ENCODE data around the gene CYP2U1. TPM values are rescaled to one million over a fixed set of nuclear protein-coding genes. Genes with fewer than 3 reads are reported as not detected.

CYP2U1 gene
- total RNA-seq, 1 experiment from 2014 or later = 4.1 TPM

- H3K9me2 ChIP-seq (replicated peaks; ENCODE audit: low read length) = no peaks in the 10 kb centered on the region
- H3F3A ChIP-seq (ENCODE audit: low read length, unreplicated experiment) = no peaks in the 10 kb centered on the region
- no TSS peak for BruUV-seq (replicated peaks)
- H3K36me3 ChIP-seq (ENCODE audit: low read depth, low read length) = peaks cover 8% of the 10 kb centered on the region; the same call in 1 of the 2 replicates
- ATAC-seq = no peak
- no peak overlapping the region for H2AFZ ChIP-seq (ENCODE audit: low read length)
- H4K20me1 ChIP-seq (ENCODE audit: low read length) = 0 out of 2 replicates have a peak, but pooled peaks cover 3% of the 10 kb centered on the region
- no peak overlapping the region for H3K4me2 ChIP-seq (ENCODE audit: low read length)
- H3K9ac ChIP-seq (ENCODE audit: low read length) = no peak overlapping the region
- peaks cover 45% of the 10 kb centered on the region for H3K79me2 ChIP-seq (ENCODE audit: low read length)
- TF ChIP-seq EZH2phosphoT487 (IDR thresholded peaks at IDR 0.05; ENCODE audit: borderline replicate concordance, low read length) = no peak
- TF ChIP-seq EZH2 (IDR thresholded peaks at IDR 0.05; ENCODE audit: low read length, unreplicated experiment) = no peak
- TF ChIP-seq CTCF (conservative IDR thresholded peaks at IDR 0.05; ENCODE audit: low read depth, low read length) = no peak
- H3K27ac ChIP-seq (ENCODE audit: low read length) = no peak overlapping the region
- intact Hi-C loops (cut with micrococcal nuclease) = no loop called here
- DNase-seq = no peak
- no peaks in the 10 kb centered on the region; the same call in 1 of the 2 replicates for H3K4me1 ChIP-seq (ENCODE audit: insufficient read depth, low read length)
- POLR2A ChIA-PET (ENCODE audit: unreplicated experiment) = no interaction called here
- H3K27me3 ChIP-seq (ENCODE audit: low read length) = no peaks in the 10 kb centered on the region
- CTCF ChIA-PET = no interaction called here
- H3K9me3 ChIP-seq (ENCODE audit: low read length) = no peaks in the 10 kb centered on the region
- no peak overlapping the region for H3K4me3 ChIP-seq (ENCODE audit: low read length)
Measured at GRCh38 chr4:107997794-107998193, 66.4 kb downstream of the CYP2U1 start.

GRCh38 chr4:107999932-108000539 is 68.7 kb downstream of the CYP2U1 start:
- Histone ChIP-seq H3K79me2 (ENCODE audit: low read length) (peaks cover 23% of the 10 kb centered on the region; the same call in 1 of the 2 replicates), H3K9me3 (ENCODE audit: low read length) (no peaks in the 10 kb centered on the region), H3K9ac (ENCODE audit: low read length) (no peak overlapping the region), H2AFZ (ENCODE audit: low read length) (no peak overlapping the region), H3K4me1 (ENCODE audit: insufficient read depth, low read length) (no peaks in the 10 kb centered on the region; the same call in 1 of the 2 replicates), H3K36me3 (ENCODE audit: low read depth, low read length) (peaks cover 8% of the 10 kb centered on the region; the same call in 1 of the 2 replicates), H3K27ac (ENCODE audit: low read length) (no peak overlapping the region), H3K4me2 (ENCODE audit: low read length) (no peak overlapping the region), H3K27me3 (ENCODE audit: low read length) (no peaks in the 10 kb centered on the region), H3K4me3 (ENCODE audit: low read length) (no peak overlapping the region), H4K20me1 (ENCODE audit: low read length) (0 out of 2 replicates have a peak, but pooled peaks cover 3% of the 10 kb centered on the region), H3K9me2 (replicated peaks; ENCODE audit: low read length) (no peaks in the 10 kb centered on the region), H3F3A (ENCODE audit: low read length, unreplicated experiment) (no peaks in the 10 kb centered on the region)
- ChIA-PET CTCF (no interaction called here), POLR2A (ENCODE audit: unreplicated experiment) (no interaction called here)
- ATAC-seq (no peak), DNase-seq (no peak)
- TF ChIP-seq EZH2phosphoT487 (IDR thresholded peaks at IDR 0.05; ENCODE audit: borderline replicate concordance, low read length) (no peak), CTCF (conservative IDR thresholded peaks at IDR 0.05; ENCODE audit: low read depth, low read length) (no peak), EZH2 (IDR thresholded peaks at IDR 0.05; ENCODE audit: low read length, unreplicated experiment) (no peak)
- intact Hi-C loops (cut with micrococcal nuclease) = no loop called here
- BruUV-seq (replicated peaks) = no TSS peak

DNA sequence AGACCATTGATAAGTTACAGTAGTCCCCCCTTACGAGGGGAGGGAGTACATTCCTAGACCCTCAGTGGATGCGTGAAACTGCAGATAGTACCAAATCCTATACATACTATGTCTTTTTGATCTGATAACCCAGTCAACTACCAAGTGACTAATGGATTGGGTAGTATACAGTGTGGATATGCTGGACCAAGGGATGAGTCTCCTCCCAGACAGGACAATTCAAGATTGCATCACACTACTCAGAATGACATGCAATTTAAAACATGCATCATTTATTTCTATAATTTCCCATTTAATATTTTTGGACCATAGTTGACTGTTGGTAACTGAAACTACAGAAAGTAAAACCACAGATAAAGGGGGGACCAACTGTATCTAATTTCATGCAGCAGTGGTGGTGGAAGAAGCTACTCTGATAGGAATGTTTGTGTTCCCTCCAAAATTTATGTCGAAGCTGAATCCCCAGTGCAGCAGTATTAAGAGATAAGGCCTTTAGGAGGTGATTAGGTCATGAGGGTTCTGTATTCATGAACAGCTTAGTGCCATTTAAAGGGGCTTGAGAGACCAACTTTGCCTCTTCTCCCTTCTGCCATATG is 70.3 kb downstream of the CYP2U1 start:
- intact Hi-C loops (cut with micrococcal nuclease) = no loop called here
- ATAC-seq (no peak), DNase-seq (no peak)
- H3K9me2 ChIP-seq (replicated peaks; ENCODE audit: low read length) = no peaks in the 10 kb centered on the region
- BruUV-seq (replicated peaks) = no TSS peak
- no peak overlapping the region for H3K4me2 ChIP-seq (ENCODE audit: low read length)
- no peaks in the 10 kb centered on the region; the same call in 1 of the 2 replicates for H3K4me1 ChIP-seq (ENCODE audit: insufficient read depth, low read length)
- H3K4me3 ChIP-seq (ENCODE audit: low read length) = no peak overlapping the region
- H3K9me3 ChIP-seq (ENCODE audit: low read length) = no peaks in the 10 kb centered on the region
- 0 out of 2 replicates have a peak, but pooled peaks cover 2% of the 10 kb centered on the region for H3K36me3 ChIP-seq (ENCODE audit: low read depth, low read length)
- H3K27ac ChIP-seq (ENCODE audit: low read length) = no peak overlapping the region
- CTCF ChIA-PET = no interaction called here
- H3K9ac ChIP-seq (ENCODE audit: low read length) = no peak overlapping the region
- H3K27me3 ChIP-seq (ENCODE audit: low read length) = no peaks in the 10 kb centered on the region
- no peaks in the 10 kb centered on the region for H3F3A ChIP-seq (ENCODE audit: low read length, unreplicated experiment)
- 0 out of 2 replicates have a peak, but pooled peaks cover 3% of the 10 kb centered on the region for H4K20me1 ChIP-seq (ENCODE audit: low read length)
- POLR2A ChIA-PET (ENCODE audit: unreplicated experiment) = no interaction called here
- TF ChIP-seq CTCF (conservative IDR thresholded peaks at IDR 0.05; ENCODE audit: low read depth, low read length) (no peak), EZH2 (IDR thresholded peaks at IDR 0.05; ENCODE audit: low read length, unreplicated experiment) (no peak), EZH2phosphoT487 (IDR thresholded peaks at IDR 0.05; ENCODE audit: borderline replicate concordance, low read length) (no peak)
- H2AFZ ChIP-seq (ENCODE audit: low read length) = no peak overlapping the region
- 0 out of 2 replicates have a peak, but pooled peaks cover 11% of the 10 kb centered on the region for H3K79me2 ChIP-seq (ENCODE audit: low read length)
